Stimulated activated effector memory CD8-positive, alpha-beta T cell treated with anti-CD3 and anti-CD28 coated beads, Interleukin-12 subunit alpha, Interleukin-12 subunit beta, amount 100 ng/mL, for 72 hours (primary cell): Measurements from ENCODE around the gene TCTN3.
"Not testable (repeated sequence)": the region's sequence is repeated elsewhere in the genome, so short reads cannot be mapped to it uniquely, and the experiment has no call there.

Experiments
- ATAC-seq: fragments of 150-1000 bp; cut with Tn5 transposase; 2 replicates; pipeline ENCODE4 v1.10.0; 2021
- DNase-seq, 2 donors: peaks; one replicate each; pipeline ENCODE4 v3.0.0; 2021 to 2022; ENCODE audit warnings: low spot score in 2 of 2
- H3K27ac Mint-ChIP-seq: one replicate; pipeline ENCODE4 v1.8.0; 2022; ENCODE audit warnings: mild to moderate bottlenecking, mixed read lengths
- H3K36me3 Mint-ChIP-seq: one replicate; pipeline ENCODE4 v1.8.0; 2022; ENCODE audit warnings: mild to moderate bottlenecking, mixed read lengths
- H3K4me1 Mint-ChIP-seq: one replicate; pipeline ENCODE4 v1.8.0; 2022; ENCODE audit warnings: mixed read lengths
- H3K4me3 Mint-ChIP-seq: one replicate; pipeline ENCODE4 v1.8.0; 2022; ENCODE audit warnings: mild to moderate bottlenecking, mixed read lengths
- H3K9me3 Mint-ChIP-seq: one replicate; pipeline ENCODE4 v1.8.0; 2022; ENCODE audit warnings: mixed read lengths

TCTN3 gene

DNA sequence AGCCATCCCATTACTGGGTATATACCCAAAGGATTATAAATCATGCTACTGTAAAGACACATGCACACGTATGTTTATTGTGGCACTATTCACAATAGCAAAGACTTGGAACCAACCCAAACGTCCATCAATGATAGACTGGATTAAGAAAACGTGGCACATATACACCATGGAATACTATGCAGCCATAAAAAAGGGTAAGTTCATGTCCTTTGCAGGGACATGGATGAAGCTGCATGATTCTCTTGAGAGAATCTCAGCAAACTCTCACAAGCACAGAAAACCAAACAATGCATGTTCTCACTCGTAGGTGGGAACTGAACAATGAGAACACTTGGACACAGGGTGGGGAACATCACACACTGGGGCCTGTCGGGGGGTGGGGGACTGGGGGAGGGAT is 73.3 kb downstream of the TCTN3 start:
- not testable (repeated sequence) for H3K9me3 Mint-ChIP-seq, ATAC-seq, DNase-seq, H3K4me3 Mint-ChIP-seq, H3K4me1 Mint-ChIP-seq, H3K27ac Mint-ChIP-seq
- H3K36me3 Mint-ChIP-seq = peaks cover 79% of the 10 kb centered on the region

DNA sequence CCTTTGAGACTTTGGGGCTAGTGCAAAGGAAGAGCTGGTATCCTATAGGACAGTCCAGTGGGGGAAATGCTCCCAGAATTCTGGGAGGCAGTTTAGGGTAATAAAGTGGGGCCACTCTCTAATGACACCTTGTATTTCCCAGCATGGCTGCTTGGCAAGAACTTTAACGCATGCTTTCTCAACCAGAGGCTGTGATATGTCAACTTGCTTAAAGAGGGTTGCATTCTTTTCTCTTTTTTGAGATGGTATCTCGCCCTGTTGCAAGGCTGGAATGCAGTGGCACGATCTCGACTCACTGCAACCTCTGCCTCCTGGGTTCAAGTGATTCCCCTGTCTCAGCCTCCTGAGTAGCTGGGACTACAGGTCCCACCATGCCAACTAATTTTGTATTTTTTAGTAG is 75.6 kb downstream of the TCTN3 start:
- Mint-ChIP-seq H3K36me3 (peaks cover 79% of the 10 kb centered on the region), H3K9me3 (no peaks in the 10 kb centered on the region), H3K27ac (no peak overlapping the region), H3K4me1 (no peaks in the 10 kb centered on the region), H3K4me3 (no peak overlapping the region)
- ATAC-seq = no peak
- DNase-seq = no peak

DNA sequence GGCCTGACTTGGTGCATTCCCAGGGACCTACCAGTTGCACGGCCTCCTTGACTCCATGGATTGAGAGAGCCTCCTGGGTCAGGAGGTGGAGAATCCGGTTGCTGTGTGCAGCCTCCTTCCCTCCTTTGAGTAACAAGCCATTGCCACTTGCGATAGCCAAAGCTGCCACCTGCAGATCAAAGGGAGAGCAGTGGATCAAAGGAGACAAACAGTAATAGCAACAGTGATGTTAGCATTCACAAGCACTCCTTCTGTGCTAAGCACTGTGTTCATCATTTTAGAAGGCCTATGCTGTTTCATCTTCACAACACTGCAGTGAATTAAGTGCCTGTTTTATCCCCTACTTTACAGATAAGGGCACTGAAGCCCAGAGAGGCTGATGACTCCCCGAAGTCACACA is 77.3 kb downstream of the TCTN3 start:
- no peak overlapping the region for H3K27ac Mint-ChIP-seq
- peaks cover 80% of the 10 kb centered on the region for H3K36me3 Mint-ChIP-seq

More for the DNA sequence above, 77.3 kb downstream of the TCTN3 start:
- ATAC-seq (no peak), DNase-seq (no peak)
- Mint-ChIP-seq H3K4me1 (no peaks in the 10 kb centered on the region), H3K9me3 (no peaks in the 10 kb centered on the region), H3K4me3 (no peak overlapping the region)
